CD4-positive, alpha-beta T cell treated with Interleukin-1 beta for 1 hour (primary cell): Measurements from ENCODE around the gene PRDM15.

Source experiments
- DNase-seq, 2 donors: peaks; one replicate each; pipeline ENCODE4 v3.0.0-alpha.2; 2020 to 2022

The PRDM15 gene

GRCh38 chr21:41761211-41761933, 117.8 kb downstream of the PRDM15 start:
- peak in 1 of 2 donors; percentile 66 for DNase-seq

GRCh38 chr21:41760411-41760810, 118.7 kb downstream of the PRDM15 start:
- DNase-seq = no peak

GRCh38 chr21:41759926-41760325, 119.2 kb downstream of the PRDM15 start:
- DNase-seq = no peak

GRCh38 chr21:41759214-41759840, 119.8 kb downstream of the PRDM15 start:
- no peak for DNase-seq

GRCh38 chr21:41758550-41758949, 120.6 kb downstream of the PRDM15 start:
- DNase-seq = no peak

GRCh38 chr21:41755934-41756773, 123.0 kb downstream of the PRDM15 start:
- no peak for DNase-seq

DNA sequence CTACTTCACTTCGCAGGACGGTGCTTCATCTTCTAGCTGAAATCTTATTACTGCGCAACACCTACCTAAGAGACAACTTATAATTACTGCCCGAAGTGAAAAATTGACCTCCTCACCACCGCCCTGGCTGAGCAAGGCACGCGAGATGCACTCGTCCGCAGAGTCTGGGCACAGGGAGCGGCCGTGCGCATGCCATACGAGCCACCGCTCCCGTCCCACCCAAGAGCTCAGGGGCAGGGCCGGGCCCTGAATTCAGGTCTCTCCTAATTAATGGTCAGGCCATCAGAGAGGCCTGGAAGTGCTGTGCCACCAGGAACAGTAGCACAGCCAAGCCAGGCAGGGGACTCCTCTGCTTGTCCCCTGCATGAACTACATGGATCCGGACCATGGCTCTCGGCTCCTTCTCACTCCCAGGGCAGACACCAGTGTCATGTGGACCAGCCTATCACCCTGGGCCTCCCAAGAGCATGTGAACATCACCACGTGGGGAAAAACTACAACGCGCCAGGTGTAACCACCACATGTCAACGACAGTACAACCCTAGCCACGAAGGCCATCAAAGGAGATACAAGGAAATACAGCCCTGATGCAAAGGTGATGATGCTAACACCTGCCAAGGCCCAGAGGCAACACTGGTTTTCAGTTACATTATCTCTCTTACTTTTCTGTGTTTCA, 123.7 kb downstream of the PRDM15 start:
- DNase-seq = no peak

- DNase-seq = no peak
Observed at GRCh38 chr21:41754479-41754891, 124.7 kb downstream of the PRDM15 start.

- no peak for DNase-seq
Observed at GRCh38 chr21:41753006-41753898, 125.9 kb downstream of the PRDM15 start.

DNA sequence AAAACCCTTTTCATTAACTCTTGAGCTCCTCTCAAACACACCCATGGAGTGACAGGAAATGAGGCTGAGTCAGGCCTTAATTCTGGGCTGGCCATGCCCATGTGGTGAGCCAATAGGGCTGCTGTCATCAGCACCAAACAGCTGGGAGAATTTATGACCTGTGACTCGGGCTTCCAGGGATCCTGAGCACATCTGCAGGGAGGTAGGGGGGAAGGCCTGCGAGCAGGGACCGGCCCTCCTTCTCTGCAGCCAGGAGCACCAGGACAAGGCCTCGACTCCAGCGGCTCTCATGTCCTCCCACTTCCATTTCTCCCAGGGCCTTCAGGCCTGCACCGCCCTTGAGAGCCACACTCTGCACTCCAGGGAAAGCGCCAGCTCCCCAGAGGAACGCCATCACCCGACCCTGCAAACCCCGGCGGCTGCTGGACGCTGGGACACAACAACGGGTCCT, 126.9 kb downstream of the PRDM15 start:
- DNase-seq = no peak

DNA sequence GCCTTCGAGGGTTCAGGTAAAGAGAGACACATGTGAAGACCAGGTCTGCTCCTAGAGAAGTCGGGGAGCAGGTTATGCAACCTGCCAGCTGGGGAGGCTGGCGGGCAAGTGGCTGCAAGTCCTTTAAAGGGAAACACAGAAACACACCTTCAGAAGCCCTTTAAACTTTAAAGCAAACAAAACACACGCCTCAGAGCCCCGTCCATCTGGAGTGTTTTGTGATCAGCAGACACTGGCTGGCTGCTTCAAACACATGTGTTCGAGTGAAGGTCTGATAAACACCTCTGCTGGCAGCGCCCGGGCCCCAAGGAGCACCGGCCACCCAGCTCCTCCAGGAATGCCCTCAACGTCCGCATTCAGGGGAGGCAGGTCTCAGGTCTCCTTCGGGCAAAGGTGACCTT, 127.5 kb downstream of the PRDM15 start:
- DNase-seq = no peak

DNA sequence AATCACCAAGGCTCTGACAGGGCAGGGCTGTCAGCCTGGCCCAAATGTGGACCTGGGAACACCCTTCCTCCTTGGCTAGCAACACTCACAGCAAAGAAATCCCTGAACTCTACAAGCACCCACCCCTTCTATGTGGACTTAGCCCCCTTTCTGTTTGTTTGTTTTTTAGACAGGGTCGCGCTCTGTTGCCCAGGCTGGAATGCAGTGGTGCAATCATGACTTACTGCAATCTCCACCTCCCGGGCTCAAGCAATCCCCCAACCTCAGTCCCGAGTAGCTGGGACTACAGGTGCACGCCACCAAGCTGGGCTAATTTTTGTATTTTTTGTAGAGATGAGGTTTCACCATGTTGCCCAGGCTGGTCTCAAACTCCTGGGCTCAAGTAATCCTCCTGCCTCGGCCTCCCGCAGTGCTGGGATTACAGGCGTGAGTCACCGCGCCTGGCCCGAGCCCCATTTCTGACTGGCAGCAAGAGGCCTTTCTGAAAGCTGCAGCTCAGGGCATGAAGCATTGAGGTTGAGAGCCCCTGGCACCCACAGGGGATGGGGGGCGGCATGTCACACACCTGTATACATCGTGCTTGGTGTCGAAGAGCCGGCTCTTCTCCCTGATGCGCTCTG, 128.5 kb downstream of the PRDM15 start:
- DNase-seq = no peak

DNA sequence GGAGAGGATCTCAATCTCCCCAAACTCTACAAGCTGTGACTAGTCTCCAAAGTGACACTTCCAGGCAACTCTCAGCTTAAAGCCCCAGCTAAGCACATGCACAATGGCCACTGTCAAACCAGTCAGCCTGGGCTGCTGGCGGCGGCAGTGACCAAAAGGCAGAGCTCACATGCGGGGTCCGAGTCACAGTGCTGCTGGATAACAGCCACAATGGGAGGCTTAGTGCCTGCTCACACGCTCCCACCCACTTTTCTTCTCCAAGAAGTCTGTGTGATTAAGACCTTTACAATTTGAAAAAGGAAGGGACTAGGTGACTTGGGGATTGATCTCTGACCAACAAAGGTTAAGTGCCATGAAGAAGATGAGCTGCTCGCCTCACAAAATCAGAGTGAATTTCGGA, 129.1 kb downstream of the PRDM15 start:
- DNase-seq = no peak

GRCh38 chr21:41749286-41749685, 129.9 kb downstream of the PRDM15 start:
- DNase-seq = no peak
